GM19452 (cell line): Measurements from ENCODE around the gene UBQLN2.
"Not testable (repeated sequence)": the region's sequence is repeated elsewhere in the genome, so short reads cannot be mapped to it uniquely, and the experiment has no call there.

Experiments used
- ATAC-seq: cut with Tn5 transposase; IDR thresholded peaks from one replicate; pipeline ENCODE4 v1.9.1; 2021; ENCODE audit not compliant: unreplicated experiment

The UBQLN2 gene

DNA sequence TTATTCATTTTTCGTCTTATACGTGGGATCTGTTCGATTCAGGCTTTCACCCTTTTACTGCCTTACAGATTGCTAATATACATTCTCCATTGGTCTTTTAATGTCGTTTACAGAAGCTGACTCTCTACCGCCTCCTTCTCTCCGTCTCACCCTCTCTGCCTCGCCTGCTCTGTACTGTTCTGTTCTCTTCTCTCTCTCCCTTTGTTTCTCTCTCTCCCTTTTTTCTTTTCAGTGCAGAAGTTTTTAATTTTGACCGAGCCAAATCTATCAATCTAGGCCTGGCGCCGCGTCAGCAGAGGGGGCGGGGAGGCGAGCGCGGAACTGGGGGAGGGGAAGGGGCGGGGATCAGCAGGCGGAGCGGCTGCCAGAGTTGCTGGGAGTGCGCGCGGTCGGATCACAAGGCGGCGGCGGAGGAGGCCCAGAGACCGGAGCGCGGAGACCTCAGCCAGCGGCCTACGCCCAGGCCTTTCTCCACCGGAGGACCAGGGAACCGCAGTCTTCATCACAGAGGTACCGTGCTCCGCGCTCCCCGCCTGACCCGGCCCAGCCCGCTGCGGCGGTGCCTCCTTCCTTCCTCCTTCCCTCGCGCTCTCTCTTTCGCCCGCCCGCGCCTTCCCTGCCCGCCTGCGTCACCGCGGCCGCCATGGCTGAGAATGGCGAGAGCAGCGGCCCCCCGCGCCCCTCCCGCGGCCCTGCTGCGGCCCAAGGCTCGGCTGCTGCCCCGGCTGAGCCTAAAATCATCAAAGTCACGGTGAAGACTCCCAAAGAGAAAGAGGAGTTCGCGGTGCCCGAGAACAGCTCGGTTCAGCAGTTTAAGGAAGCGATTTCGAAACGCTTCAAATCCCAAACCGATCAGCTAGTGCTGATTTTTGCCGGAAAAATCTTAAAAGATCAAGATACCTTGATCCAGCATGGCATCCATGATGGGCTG lies at the start of gene UBQLN2:
Gene UBQLN2 (plus strand): TSS at position 397 of the 931 bp plus-strand sequence. CDS start 247 bp downstream, at position 644.
- peak; percentile 79 for ATAC-seq

DNA sequence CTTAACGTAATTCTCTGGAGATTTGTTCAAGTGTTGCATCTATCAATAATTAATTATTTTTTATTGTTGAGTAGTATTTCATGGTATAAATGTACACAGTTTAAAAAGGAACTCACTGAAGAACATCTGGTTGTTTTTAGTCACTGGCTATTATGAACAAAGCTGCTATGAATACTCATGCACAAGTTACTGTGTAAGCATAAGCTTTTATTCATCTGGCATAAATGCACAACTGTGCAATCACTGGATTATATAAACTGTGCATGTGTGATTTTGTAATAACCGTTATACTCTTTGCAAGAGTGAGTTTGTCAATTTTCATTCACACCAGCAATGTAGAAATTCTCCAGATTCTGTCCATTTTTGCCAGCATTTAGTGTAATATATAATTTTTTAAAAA lies 43.8 kb upstream of the UBQLN2 start:
- ATAC-seq: no peak

DNA sequence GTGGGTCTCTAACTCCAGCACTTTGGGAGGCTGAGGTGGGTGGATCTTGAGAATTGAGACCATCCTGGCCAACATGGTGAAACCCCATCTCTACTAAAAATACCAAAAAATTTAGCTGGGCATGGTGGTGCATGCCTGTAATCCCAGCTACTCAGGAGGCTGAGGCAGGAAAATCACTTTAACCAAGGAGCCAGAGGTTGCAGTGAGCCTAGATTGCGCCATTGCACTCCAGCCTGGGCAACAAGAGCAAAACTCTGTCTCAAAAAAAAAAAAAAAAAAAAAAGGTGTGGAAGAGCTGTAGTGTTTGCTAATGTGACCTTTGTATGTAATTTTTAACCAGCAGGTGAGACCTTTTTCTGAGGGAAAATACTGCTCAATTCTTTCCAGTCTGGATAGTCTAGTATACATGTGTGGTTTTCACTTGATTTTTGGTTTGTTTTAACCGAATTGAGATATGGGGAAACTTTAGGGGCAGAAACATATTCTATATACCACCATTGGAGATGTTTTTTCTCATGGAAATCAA lies 33.9 kb upstream of the UBQLN2 start:
- ATAC-seq: not testable (repeated sequence)

DNA sequence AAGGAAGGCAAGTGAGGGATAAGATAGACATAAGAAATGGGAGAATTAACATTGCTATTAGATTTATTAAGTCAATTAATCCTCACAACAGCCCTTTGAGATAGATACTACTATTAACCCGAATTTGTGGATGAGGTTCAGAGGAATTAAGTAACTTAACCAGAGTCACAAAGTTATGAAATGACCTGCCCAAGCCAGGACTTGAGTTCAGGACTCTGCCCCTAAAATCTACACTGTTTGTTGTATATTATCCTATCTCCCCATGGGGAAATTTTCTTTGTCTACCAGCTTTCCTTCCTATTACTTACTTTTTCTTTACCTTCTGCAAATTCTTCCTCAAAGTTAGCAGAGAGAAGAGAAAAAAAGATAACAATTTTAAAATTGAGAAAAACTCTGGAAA lies 33.4 kb upstream of the UBQLN2 start:
- no peak for ATAC-seq

DNA sequence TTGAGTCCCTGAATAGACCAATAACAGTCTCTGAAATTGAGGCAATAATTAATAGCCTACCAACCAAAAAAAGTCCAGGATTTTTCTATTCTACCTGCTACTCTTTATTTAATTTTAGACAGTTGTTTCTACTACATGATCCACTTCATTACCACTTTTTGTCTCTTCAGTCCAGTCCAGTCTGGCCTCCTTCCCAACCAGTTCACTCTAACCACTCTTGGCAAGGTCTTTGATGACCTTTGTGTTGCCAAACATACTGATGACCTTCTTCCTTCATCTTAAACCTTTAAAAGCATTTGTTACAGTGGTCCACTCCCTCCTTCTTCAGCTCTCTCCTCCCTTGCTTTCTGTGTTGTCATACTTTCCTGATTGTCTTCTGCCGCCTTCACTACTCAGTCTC lies 12.8 kb upstream of the UBQLN2 start:
- no peak for ATAC-seq

DNA sequence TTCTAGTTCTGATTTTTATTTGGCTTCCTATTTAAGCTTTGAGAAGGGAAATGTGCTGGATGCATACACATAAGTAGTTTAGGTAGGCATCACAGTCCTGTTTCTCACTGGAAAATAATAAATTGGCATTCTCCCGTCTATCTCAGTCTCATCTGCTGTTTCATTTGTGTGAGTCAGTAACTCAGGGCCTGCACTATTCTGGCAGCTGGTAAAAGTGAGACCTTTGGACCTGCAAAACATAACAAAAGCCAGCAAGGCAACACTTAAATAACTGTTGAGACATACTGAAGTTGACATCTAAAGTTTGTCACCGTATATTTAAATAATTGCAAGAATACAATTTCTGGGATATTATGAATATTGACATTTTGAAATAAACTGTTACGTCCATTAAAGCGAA lies 8.6 kb upstream of the UBQLN2 start:
- ATAC-seq: no peak

DNA sequence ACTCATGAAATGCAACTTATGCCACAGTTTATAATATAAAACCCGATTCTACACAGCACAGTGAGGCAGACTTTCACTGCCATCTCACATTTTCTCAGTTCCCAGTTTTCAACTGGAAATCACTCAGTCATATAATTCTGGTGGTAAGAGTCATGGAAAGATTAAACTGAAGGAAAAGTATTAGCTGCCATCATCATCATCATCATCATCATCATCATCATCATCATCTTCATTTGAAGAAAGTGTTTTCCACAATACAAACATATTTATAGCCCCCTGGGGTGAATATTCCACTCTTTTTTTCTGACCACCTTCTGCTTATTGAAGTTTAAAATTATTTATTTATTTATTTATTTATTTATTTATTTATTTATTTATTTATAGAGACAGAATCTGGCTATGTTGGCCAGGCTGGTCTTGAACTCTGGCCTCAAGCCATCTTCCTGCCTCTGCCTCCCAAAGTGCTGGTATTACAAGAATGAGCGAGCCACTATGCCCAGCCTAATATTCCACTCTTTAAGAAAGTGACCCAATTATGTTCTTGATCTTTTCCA lies 6.0 kb upstream of the UBQLN2 start:
- no peak for ATAC-seq

DNA sequence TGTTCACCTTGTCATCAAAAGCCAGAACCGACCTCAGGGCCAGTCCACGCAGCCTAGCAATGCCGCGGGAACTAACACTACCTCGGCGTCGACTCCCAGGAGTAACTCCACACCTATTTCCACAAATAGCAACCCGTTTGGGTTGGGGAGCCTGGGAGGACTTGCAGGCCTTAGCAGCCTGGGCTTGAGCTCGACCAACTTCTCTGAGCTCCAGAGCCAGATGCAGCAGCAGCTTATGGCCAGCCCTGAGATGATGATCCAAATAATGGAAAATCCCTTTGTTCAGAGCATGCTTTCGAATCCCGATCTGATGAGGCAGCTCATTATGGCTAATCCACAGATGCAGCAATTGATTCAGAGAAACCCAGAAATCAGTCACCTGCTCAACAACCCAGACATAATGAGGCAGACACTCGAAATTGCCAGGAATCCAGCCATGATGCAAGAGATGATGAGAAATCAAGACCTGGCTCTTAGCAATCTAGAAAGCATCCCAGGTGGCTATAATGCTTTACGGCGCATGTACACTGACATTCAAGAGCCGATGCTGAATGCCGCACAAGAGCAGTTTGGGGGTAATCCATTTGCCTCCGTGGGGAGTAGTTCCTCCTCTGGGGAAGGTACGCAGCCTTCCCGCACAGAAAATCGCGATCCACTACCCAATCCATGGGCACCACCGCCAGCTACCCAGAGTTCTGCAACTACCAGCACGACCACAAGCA lies 898 bp downstream of the UBQLN2 start:
- peak; percentile 7 for ATAC-seq

DNA sequence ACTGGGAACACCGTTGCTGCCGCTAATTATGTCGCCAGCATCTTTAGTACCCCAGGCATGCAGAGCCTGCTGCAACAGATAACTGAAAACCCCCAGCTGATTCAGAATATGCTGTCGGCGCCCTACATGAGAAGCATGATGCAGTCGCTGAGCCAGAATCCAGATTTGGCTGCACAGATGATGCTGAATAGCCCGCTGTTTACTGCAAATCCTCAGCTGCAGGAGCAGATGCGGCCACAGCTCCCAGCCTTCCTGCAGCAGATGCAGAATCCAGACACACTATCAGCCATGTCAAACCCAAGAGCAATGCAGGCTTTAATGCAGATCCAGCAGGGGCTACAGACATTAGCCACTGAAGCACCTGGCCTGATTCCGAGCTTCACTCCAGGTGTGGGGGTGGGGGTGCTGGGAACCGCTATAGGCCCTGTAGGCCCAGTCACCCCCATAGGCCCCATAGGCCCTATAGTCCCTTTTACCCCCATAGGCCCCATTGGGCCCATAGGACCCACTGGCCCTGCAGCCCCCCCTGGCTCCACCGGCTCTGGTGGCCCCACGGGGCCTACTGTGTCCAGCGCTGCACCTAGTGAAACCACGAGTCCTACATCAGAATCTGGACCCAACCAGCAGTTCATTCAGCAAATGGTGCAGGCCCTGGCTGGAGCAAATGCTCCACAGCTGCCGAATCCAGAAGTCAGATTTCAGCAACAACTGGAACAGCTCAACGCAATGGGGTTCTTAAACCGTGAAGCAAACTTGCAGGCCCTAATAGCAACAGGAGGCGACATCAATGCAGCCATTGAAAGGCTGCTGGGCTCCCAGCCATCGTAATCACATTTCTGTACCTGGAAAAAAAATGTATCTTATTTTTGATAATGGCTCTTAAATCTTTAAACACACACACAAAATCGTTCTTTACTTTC lies 1.8 kb downstream of the UBQLN2 start:
- no peak for ATAC-seq

DNA sequence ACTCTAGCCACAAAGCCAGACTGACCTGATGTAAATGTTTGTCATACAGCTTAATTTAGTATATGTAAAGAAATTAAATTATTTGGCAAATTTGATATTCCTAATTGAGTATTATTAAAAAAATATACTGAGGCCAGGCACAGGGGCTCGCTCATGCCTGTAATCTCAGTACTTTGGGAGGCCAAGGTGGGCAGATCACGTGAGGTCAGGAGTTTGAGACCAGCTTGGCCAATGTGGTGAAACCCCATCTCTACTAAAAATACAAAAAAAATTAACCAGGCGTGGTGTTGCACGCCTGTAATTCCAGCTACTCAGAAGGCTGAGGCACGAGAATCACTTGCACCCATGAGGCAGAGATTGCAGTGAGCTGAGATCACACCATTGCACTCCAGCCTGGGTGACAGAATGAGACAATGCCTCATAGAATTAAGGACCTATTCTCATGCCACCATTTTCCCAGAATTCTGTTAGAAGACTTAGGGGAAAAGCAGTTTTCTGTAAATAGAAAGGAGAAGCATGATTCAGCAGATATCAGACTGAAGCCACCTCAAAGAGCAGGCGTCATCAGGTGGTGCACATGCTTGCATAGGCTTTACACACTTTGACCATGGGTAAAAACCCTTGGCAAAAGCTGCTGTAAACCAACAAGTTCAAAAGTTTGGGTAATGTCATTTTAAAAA lies 6.1 kb downstream of the UBQLN2 start:
- no peak for ATAC-seq

DNA sequence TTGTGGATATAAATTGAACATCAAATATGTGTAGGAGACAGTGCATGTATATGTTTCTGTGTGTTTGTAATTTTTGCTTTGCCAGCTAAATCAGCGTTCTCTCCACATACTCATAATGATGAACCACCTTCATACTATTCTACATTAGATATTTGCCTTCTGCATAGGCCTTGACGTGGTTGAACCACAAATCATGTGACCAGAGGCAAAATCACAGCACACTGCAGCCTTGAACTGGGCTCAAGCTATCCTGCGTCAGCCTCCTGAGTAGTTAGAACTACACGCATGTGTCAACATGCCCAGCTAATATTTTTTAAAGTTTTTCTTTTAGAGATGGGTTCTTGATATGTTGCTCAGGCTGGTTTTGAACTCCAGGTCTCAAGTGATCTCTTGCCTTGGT lies 9.5 kb downstream of the UBQLN2 start:
- ATAC-seq: no peak

DNA sequence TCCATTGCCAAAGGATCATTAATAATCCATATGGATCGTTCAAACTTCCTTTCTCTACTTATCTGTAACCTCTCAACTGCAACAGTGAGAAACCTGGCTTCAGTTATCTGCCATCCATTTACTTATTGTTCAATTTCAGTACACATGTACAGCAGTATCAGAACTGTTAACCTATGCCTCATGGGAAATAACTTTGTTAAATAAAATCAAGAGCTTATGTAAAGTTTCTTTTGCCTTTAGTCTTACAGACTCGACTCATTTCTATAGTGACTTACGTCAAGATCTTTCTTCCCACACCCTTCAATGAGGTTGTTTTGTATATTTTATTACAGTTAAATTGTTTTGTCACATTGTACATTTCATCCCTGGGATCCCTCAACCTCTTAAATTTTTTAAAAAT lies 11.4 kb downstream of the UBQLN2 start:
- ATAC-seq: no peak

DNA sequence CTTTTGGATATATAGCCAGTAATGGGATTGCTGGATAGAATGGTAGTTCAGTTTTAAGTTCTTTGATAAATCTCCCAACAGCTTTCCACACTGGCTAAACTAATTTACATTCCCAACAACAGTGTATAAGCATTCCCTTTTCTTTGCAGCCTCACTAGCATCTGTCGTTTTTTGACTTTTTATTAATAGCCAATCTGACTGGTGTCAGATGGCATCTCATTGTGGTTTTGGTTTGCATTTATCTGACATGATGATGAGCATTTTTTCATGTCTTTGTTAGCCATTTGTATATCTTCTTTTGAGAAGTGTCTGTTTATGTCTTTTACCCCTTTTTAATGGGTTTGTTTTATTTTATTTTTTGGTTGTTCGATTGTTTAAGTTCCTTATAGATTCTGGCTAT lies 13.3 kb downstream of the UBQLN2 start:
- no peak for ATAC-seq

DNA sequence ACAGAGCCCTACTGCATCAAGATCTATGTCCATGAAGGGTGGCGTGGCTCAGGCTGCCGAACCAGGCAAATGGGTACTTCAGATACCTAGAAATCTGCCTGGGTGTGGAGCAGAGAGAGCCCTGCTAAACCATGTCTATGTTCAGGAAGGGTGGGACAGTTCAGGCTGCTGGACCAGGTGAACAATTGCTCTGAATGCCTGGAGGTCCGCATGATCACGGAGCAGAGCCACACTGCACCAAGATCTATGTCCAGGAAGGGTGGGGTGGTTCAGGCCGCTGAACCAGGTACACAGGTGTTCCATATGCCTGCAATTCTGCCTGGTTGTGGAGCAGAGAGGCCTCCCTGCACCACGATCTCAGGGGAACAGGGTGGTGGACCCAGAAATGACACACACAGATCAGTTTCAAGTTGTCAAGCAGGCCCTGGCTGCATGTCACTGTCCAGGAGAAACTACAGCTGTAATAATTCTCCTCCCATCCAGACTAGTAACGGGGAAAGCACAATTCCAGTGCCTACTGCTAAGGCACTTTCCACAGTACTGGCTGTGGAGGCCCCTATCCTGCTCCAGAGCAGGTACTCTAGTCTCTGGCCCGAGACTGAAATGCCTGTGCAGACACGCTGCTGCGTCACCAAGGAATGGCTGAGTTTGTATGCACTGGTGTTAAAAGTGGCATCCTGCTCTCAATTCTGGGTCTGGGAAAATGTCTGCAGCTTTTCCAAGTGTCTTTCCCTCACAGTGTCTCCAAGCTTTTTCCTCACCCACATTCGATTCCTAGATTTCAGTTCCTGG lies 25.2 kb downstream of the UBQLN2 start:
- no peak for ATAC-seq

DNA sequence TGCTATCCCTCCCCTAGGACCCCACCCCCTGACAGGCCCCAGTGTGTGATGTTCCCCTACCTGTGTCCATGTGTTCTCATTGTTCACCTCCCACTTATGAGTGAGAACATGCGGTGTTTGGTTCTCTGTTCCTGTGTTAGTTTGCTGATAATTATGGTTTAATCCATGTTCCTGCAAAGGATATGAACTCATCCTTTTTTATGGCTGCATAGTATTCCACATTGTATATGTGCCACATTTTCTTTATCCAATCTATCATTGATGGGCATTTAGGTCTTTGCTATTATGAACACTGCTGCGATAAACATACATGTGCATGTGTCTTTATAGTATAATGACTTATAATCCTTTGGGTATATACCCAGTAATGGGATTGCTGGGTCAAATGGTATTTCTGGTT lies 28.4 kb downstream of the UBQLN2 start:
- not testable (repeated sequence) for ATAC-seq

DNA sequence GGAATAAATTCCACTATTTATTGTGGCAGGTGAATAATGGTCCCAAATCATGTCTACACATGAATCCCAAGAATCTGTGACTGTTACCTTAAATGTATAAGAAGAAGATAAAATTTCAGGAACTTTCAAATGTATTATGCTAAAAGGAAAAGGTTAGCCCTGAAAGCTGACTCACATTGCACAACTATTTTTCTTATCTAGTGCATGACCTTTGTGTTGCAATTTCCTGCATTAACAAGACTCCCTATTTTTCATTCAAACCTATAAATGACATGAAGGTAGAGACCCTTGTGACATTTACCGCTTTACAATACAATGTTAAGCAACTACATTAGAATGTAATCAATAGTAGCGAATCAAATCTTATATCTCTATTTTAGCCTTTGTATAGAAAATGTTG lies 36.7 kb downstream of the UBQLN2 start:
- ATAC-seq: no peak

DNA sequence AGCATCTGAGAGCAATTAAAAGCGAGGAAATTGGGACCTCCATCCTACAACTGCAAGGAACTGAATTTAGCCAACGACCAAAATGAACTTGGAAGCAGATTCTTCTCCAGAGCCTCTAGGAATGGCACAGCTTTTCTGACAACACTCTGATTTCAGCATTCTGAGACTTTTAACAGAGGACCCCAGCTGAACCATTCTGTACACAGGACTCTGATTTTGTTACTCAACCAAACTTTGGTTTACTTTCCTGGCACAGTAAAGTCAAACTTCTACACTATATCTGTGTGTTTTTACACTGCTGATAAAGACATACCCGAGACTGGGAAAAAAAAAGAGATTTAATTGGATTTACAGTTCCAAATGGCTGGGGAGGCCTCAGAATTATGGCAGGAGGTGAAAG lies 37.6 kb downstream of the UBQLN2 start:
- no peak for ATAC-seq

DNA sequence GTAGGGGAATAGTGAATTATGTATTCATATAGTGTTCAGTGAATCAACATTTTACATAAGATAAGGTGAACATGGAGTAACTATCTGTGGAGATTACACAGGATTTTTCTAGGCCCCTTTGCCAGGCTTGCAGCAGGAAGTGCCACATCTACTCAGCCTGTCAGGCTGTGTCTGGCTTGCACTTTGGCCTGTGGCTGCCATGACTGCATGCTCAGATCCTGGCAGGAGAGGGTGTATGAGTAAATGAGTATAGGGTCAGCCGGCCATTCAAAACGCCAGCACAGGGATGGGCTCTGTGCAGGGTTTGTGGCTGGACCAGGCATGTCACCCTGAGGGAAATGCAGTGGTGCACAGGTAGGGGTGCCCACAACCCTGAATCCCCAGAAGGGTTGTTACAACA lies 51.9 kb downstream of the UBQLN2 start:
- no peak for ATAC-seq
